Sciatic nerve (tissue), 2 donors: ENCODE measurements around the gene SIT1. TPM values are rescaled to one million over a fixed set of nuclear protein-coding genes. Genes with fewer than 3 reads are reported as not detected.
A peak's percentile ranks its signal among the peaks of the same experiment; 100 is the strongest.

ENCODE experiments used
- ATAC-seq: fragments of 200-7000 bp; cut with Tn5 transposase; one replicate; pipeline ENCODE4 v1.9.1; 2020; ENCODE audit warnings: mild to moderate bottlenecking, moderate library complexity
- DNase-seq: peaks from one replicate; pipeline ENCODE4 v3.0.0-alpha.2; 2020; ENCODE audit warnings: low spot score
- intact Hi-C: fragments of 100-400 bp; cut with DNase I; formaldehyde crosslinking; loops from one replicate; pipeline ENCODE4 v1.14.2; 2022
- total RNA-seq: library from RNA; stranded (reverse); fragmentation: NEBNext Ultra II Directional; extraction: Animal tissue kit (Norgen Biotek cat#: 25700); gene quantifications from one replicate; pipeline ENCODE4 v1.2.1, GENCODE V29; 2021
- donor health status: DM: no; HTN: no; CAD: no.
- donor health status: DM: no; HTN: no; CAD: no.

SIT1 gene
- total RNA-seq, 1 donor from 2014 or later, result 0.67 TPM

GRCh38 chr9:35664531-35665470 lies 14.1 kb upstream of the SIT1 start, which contains the start of gene ARHGEF39:
TSS of gene ARHGEF39 (minus strand) at chr9:35665195. CDS start at chr9:35665169, 26 bp downstream.
- DNase-seq (peak; percentile 86), ATAC-seq (peak; percentile 85)
- intact Hi-C loops, result no loop called here

GRCh38 chr9:35662437-35662836 lies 11.7 kb upstream of the SIT1 start:
- DNase-seq (no peak), ATAC-seq (no peak)
- intact Hi-C loops, result no loop called here

- ATAC-seq (no peak), DNase-seq (no peak)
- intact Hi-C loops, result no loop called here
Observed at GRCh38 chr9:35661756-35662350, 11.1 kb upstream of the SIT1 start.

GRCh38 chr9:35660966-35661415 lies 10.3 kb upstream of the SIT1 start:
- ATAC-seq, result no peak
- intact Hi-C loops, result no loop called here
- no peak for DNase-seq

GRCh38 chr9:35659340-35659739 lies 8.6 kb upstream of the SIT1 start:
- ATAC-seq (no peak), DNase-seq (no peak)
- intact Hi-C loops, result no loop called here

GRCh38 chr9:35658968-35659220 lies 8.2 kb upstream of the SIT1 start:
- intact Hi-C loops, result no loop called here
- ATAC-seq (no peak), DNase-seq (peak; percentile 75)

- intact Hi-C loops, result no loop called here
- DNase-seq (peak; percentile 91), ATAC-seq (peak; percentile 86)
Observed at GRCh38 chr9:35658137-35658967, 7.6 kb upstream of the SIT1 start, which contains the start of gene CCDC107. TSS of gene CCDC107 (plus strand) at chr9:35658292. CDS start at chr9:35658380, 88 bp downstream.

GRCh38 chr9:35657546-35658136 lies 6.9 kb upstream of the SIT1 start, which contains the start of gene RMRP:
TSS of gene RMRP (minus strand) at chr9:35658019.
- ATAC-seq (peak; percentile 98), DNase-seq (peak; percentile 98)
- intact Hi-C loops, result no loop called here

GRCh38 chr9:35656831-35657545 lies 6.3 kb upstream of the SIT1 start:
- ATAC-seq (peak; percentile 45), DNase-seq (no peak)
- intact Hi-C loops, result no loop called here

GRCh38 chr9:35656348-35656747 lies 5.6 kb upstream of the SIT1 start:
- intact Hi-C loops, result no loop called here
- DNase-seq (no peak), ATAC-seq (no peak)

- DNase-seq (peak; percentile 12), ATAC-seq (no peak)
- intact Hi-C loops, result no loop called here
Observed at GRCh38 chr9:35653611-35654010, 2.9 kb upstream of the SIT1 start.

GRCh38 chr9:35652829-35653209 lies 2.1 kb upstream of the SIT1 start:
- DNase-seq (peak; percentile 38), ATAC-seq (no peak)
- intact Hi-C loops, result no loop called here

- no peak for ATAC-seq
- intact Hi-C loops, result no loop called here
Observed at GRCh38 chr9:35651956-35652828, 1.5 kb upstream of the SIT1 start.

GRCh38 chr9:35649431-35650340 lies 1.0 kb downstream of the SIT1 start:
- intact Hi-C loops, result no loop called here
- ATAC-seq (no peak), DNase-seq (peak; percentile 65)

More at GRCh38 chr9:35651956-35652828, 1.5 kb upstream of the SIT1 start:
- peak; percentile 28 for DNase-seq

GRCh38 chr9:35646533-35647265 lies 4.0 kb downstream of the SIT1 start:
- DNase-seq (peak; percentile 97), ATAC-seq (peak; percentile 96)
- intact Hi-C loops, result no loop called here

GRCh38 chr9:35646153-35646532 lies 4.6 kb downstream of the SIT1 start:
- ATAC-seq (peak; percentile 47), DNase-seq (peak; percentile 70)
- intact Hi-C loops, result no loop called here
